Measurements from ENCODE around the gene ZNF83.
A peak's percentile ranks its signal among the peaks of the same experiment; 100 is the strongest.
"Not testable (repeated sequence)": the region's sequence is repeated elsewhere in the genome, so short reads cannot be mapped to it uniquely, and the experiment has no call there.

Gene ZNF83

GRCh38 chr19:52592301-52592700 lies 45.9 kb downstream of the ZNF83 start:
- no peak for TF ChIP-seq CTCF (IDR thresholded peaks at IDR 0.05; ENCODE audit: extremely low read depth, missing control alignments)
- no peak for DNase-seq (ENCODE audit: low spot score)

DNA sequence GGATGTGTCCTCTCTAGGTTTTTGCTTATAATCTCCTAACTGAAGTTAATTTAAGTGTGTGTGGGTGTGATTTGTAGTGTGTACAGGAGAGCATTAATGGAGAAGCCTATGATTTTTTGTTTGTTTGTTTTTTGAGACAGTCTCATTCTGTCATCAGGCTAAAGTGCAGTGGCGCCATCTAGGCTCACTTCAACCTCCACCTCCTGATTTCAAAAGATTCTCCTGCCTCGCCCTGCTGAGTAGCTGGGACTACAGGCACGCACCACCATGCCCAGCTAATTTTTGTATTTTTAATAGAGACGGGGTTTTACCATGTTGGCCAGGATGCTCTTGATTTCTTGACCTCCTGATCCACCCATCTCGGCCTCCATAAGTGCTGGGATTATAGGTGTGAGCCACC lies 47.4 kb downstream of the ZNF83 start:
- no peak for TF ChIP-seq CTCF (IDR thresholded peaks at IDR 0.05; ENCODE audit: extremely low read depth, missing control alignments)
- DNase-seq (ENCODE audit: low spot score): no peak

DNA sequence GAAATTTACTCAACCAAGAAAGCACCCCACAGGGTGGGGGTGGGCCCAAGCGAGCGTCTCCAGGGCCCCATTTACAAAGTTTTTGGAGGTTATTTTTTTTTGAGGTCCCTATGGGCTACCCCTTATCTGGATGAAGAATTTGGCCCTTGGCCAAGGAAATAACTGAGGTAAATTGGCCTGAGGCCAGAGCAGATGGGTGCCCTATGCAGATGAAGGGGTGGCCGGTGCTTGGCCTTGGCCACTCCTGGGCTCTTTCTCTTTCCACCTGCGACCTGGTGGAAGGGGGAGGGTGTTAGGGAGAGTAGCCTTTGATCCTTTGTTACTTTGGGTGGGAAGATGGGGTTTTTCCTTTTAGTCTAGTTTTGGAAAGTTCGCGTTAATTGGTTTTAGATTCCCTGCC lies 52.6 kb downstream of the ZNF83 start:
- DNase-seq (ENCODE audit: low spot score): no peak
- no peak for TF ChIP-seq CTCF (IDR thresholded peaks at IDR 0.05; ENCODE audit: extremely low read depth, missing control alignments)

DNA sequence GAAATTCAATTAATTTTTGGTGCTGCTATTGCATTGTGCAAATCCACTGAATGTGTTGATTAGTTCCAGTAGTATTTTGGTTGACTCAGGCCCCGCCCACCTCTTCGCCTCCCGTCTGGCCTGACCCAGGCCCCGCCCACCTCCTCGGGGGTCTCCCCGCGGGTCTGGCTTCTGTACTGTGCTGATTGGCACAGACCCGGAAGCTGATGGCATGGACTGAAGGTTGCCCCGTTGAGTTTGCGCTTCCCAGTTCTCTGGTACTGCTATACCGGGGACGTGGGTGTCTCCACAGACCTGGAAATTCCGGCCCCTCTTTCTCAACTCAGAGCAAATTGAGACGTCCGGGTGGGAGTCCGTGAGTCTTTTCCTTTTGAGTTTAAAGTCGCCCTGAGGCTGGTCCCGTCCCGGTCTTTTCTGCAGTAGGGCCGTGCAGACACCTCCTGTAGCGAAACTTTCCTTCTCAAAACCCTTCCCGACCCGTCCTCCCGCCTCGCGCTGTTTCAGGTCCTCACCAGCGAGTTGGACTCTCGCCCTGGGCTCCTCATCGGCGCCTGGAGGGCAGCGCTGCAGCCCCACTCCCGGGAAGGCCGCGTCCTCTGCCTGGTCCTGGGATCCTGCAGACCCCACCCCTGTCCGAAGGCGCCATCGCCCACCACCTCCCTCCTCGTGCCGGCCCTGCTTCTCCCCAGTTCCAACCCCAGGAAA lies 53.3 kb downstream of the ZNF83 start:
- DNase-seq (ENCODE audit: low spot score): no peak
- TF ChIP-seq CTCF (IDR thresholded peaks at IDR 0.05; ENCODE audit: extremely low read depth, missing control alignments): no peak

- TF ChIP-seq CTCF (IDR thresholded peaks at IDR 0.05; ENCODE audit: extremely low read depth, missing control alignments): no peak
- DNase-seq (ENCODE audit: low spot score): peak; percentile 89
These were observed 67.9 kb downstream of the ZNF83 start, which contains the start of gene ZNF701 for GRCh38 chr19:52570000-52570861. Gene ZNF701 (plus strand): TSS chr19:52570287. CDS start chr19:52574148, 3,861 bp downstream.

- DNase-seq (ENCODE audit: low spot score): not testable (repeated sequence)
These were observed 68.5 kb downstream of the ZNF83 start for GRCh38 chr19:52569638-52569999.

DNA sequence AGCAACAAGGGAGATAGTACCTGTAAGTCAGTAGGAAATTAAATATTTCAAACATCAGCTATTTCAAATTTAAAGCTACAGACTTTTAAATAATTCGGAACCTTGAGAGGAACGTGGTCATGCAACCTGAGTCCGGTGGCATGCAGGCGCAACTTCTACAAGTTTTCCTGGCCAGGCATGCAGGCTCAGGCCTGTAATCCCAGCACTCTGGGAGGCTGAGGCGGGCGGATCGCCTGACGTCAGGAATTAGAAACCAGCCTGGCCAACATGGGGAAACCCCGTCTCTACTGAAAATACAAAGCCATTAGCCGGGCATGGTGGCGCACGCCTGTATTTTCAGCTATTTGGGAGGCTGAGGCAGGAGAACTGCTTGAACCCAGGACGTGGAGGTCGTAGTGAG lies 70.2 kb downstream of the ZNF83 start:
- no peak for DNase-seq (ENCODE audit: low spot score)
- no peak for TF ChIP-seq CTCF (IDR thresholded peaks at IDR 0.05; ENCODE audit: extremely low read depth, missing control alignments)

Measured in GM20000 (cell line).